Spleen (tissue), 11 donors: ENCODE results near the gene MCM3AP. TPM values are rescaled to one million over a fixed set of nuclear protein-coding genes. Genes with fewer than 3 reads are reported as not detected.

Source experiments
- DNase-seq: peaks from one replicate; pipeline ENCODE4 v3.0.0-alpha.2; 2020
- H3K27ac ChIP-seq, 8 donors: fragments of 200-600 bp; sonication (generic) in 7 of 8; 1 replicate in 4 of 8; 2 replicates in 4 of 8; pipeline versions ENCODE4 v1.5.0 to v1.8.0; 2016 to 2021; ENCODE audit warnings: inconsistent platforms in 4 of 8, mild to moderate bottlenecking in 4 of 8, moderate library complexity in 1 of 8
- H3K27me3 ChIP-seq, 7 donors: fragments of 200-600 bp; sonication (generic) in 6 of 7; replicated peaks in 1 of 7; 1 replicate in 4 of 7; 2 replicates in 3 of 7; pipeline versions ENCODE4 v1.5.0 to v1.8.0; 2016 to 2021; ENCODE audit warnings: inconsistent platforms in 3 of 7, mild to moderate bottlenecking in 1 of 7
- H3K36me3 ChIP-seq, 6 donors: fragments of 200-600 bp; sonication (generic) in 5 of 6; 1 replicate in 4 of 6; 2 replicates in 2 of 6; pipeline versions ENCODE4 v1.5.0 to v1.8.0; 2016 to 2021; ENCODE audit warnings: inconsistent platforms in 2 of 6
- H3K4me1 ChIP-seq, 6 donors: fragments of 200-600 bp; sonication (generic) in 5 of 6; 1 replicate in 3 of 6; 2 replicates in 3 of 6; pipeline versions ENCODE4 v1.5.0 to v1.8.0; 2016 to 2021; ENCODE audit warnings: inconsistent platforms in 3 of 6
- H3K4me3 ChIP-seq, 8 donors: fragments of 200-600 bp; sonication (generic) in 7 of 8; 1 replicate in 4 of 8; 2 replicates in 4 of 8; pipeline versions ENCODE4 v1.5.0 to v1.8.0; 2016 to 2021; ENCODE audit warnings: inconsistent platforms in 4 of 8, mild to moderate bottlenecking in 4 of 8, moderate library complexity in 2 of 8
- H3K9me3 ChIP-seq, 8 donors: fragments of 200-600 bp; sonication (generic) in 7 of 8; 1 replicate in 4 of 8; 2 replicates in 4 of 8; pipeline versions ENCODE4 v1.5.0 to v1.8.0; 2016 to 2021; ENCODE audit warnings: inconsistent platforms in 4 of 8
- CTCF ChIP-seq, 11 experiments: fragments of 200-600 bp in 7 of 11; fragments of 450-650 bp in 4 of 11; sonication (generic) in 4 of 11; IDR thresholded peaks in 8 of 11; conservative IDR thresholded peaks in 3 of 11; 1 replicate in 7 of 11; 2 replicates in 4 of 11; pipeline versions ENCODE4 v1.4.0 to v1.8.0; 2016 to 2021; ENCODE audit warnings: antibody characterized with exemption in 11 of 11, inconsistent platforms in 4 of 11, mild to moderate bottlenecking in 1 of 11
- POLR2A ChIP-seq, 3 donors: fragments of 450-650 bp; IDR thresholded peaks; one replicate each; pipeline ENCODE4 v1.5.1; 2017; ENCODE audit warnings: antibody characterized with exemption in 3 of 3, mild to moderate bottlenecking in 1 of 3
- POLR2AphosphoS5 ChIP-seq, 3 donors: sonication (generic); formaldehyde crosslinking; IDR thresholded peaks; one replicate each; pipeline ENCODE4 v1.5.1; 2017; ENCODE audit warnings: antibody characterized with exemption in 3 of 3
- WGBS, 5 donors: extraction: QIAGEN DNeasy Blood & Tissue Kit in 3 of 5; methylation state at CpG; one replicate each; pipeline versions ENCODE4 v1.1.5 to v1.1.7; 2013 to 2018; 5-methylcytosine and 5-hydroxymethylcytosine counted together
- intact Hi-C: fragments of 100-400 bp; cut with DNase I; formaldehyde crosslinking; loops from one replicate; pipeline ENCODE4 v1.15.0; 2023; ENCODE audit warnings: low total_unique reads
- polyA plus RNA-seq, 3 donors: library from polyadenylated mRNA; stranded (reverse); fragments of 200-250 nt; gene quantifications; one replicate each; pipeline ENCODE4 v1.2.1, GENCODE V29; 2013
- total RNA-seq, 7 donors: library from RNA; depleted of rRNA in 3 of 7; stranded (reverse); fragments of >200 nt in 3 of 7; fragmentation: NEBNext Ultra II Directional in 4 of 7; extraction: Animal tissue kit (Norgen Biotek cat#: 25700) in 4 of 7; gene quantifications; one replicate each; pipeline versions ENCODE4 v1.1.0 to v1.2.1, GENCODE V29; 2016 to 2021
- donor health status: healthy with polysubstance abuse.
- donor health status: DM: no; HTN: no; CAD: no; lungs with moderate emphysema.
- donor health status: DM: no; HTN: no; CAD: no.
- donor health status: Bipolar disorder and iron deficiency.
- donor health status: healthy.
- donor health status: DM: no; HTN: no; CAD: no.
- donor health status: DM: yes; HTN: yes; CAD: no.

The MCM3AP gene
- total and polyA plus RNA-seq, 10 donors, result 35.2 to 144 (median 103) TPM

DNA sequence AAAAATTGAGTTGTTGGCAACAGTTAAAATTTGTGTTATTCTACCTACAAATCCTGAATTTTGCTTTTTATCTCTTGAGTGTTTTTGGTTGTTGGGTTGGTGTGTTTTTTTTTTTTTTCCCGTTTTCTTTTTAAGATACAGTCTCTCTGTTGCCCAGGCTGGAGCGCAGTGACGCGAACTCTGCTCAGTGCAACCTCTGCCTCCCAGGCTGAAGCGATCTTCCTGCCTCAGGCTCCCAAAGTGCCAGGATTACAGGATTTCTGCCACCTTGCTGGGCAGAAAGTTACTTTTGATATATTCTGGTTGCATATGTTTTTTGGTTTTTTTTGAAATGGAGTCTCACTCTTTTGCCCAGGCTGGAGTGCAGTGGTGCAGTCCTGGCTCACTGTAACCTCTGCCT, 42.7 kb upstream of the MCM3AP start:
- TF ChIP-seq POLR2A (IDR thresholded peaks at IDR 0.05), result no peak
- TF ChIP-seq POLR2AphosphoS5 (IDR thresholded peaks at IDR 0.05), result no peak
- TF ChIP-seq CTCF (IDR thresholded peaks at IDR 0.05 in 8 of 11, conservative IDR thresholded peaks at IDR 0.05 in 3 of 11), result no peak
- Histone ChIP-seq H3K27me3 (no peaks in the 10 kb centered on the region), H3K4me1 (peaks cover 6 to 28% (median 17%) of the 10 kb centered on the region in 6 donors), H3K9me3 (no peaks in the 10 kb centered on the region), H3K36me3 (peaks cover 0 to 66% (median 16%) of the 10 kb centered on the region in 6 donors), H3K27ac (no peak overlapping the region), H3K4me3 (no peak overlapping the region)
- no peak for DNase-seq
- 77 to 89% (median 79%) methylated on average over 5 of the region's 5 CpGs for WGBS, 5 donors
- intact Hi-C loops, result loop anchor here (5.0 kb wide), 1 partner anchor 41 kb away; the partner anchor contains the start of genes MCM3AP and YBEY

DNA sequence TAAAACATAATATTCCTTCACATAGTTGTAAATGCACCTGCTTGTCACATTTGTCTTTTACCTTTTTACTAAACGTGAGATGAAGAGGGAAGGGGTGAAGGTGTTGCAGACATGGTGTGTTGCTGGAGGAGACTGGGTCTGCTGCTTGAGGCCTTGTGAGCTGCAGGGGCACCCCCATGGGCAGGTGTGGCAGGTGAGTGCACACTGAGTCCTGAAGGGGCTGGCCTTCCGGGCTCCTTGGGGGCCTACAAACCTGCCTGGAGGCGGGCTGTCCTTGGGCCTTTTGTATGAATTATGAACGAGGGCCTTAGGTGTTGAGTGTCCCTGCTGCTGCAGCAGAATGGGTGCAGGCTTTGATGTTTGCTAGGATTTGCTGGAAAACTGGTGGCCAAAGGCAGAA, 42.3 kb upstream of the MCM3AP start:
- Histone ChIP-seq H3K36me3 (peaks cover 0 to 62% (median 16%) of the 10 kb centered on the region in 6 donors), H3K27ac (no peak overlapping the region), H3K9me3 (no peaks in the 10 kb centered on the region), H3K4me1 (peaks cover 9 to 33% (median 21%) of the 10 kb centered on the region in 6 donors), H3K4me3 (no peak overlapping the region), H3K27me3 (no peaks in the 10 kb centered on the region)
- no peak for DNase-seq
- WGBS, 5 donors, result 74 to 96% (median 87%) methylated on average over 4 of the region's 4 CpGs
- TF ChIP-seq CTCF (IDR thresholded peaks at IDR 0.05 in 8 of 11, conservative IDR thresholded peaks at IDR 0.05 in 3 of 11) (no peak), POLR2AphosphoS5 (IDR thresholded peaks at IDR 0.05) (no peak), POLR2A (IDR thresholded peaks at IDR 0.05) (no peak)
- intact Hi-C loops, result loop anchor here (5.0 kb wide), 1 partner anchor 40 kb away; the partner anchor contains the start of genes MCM3AP and YBEY

DNA sequence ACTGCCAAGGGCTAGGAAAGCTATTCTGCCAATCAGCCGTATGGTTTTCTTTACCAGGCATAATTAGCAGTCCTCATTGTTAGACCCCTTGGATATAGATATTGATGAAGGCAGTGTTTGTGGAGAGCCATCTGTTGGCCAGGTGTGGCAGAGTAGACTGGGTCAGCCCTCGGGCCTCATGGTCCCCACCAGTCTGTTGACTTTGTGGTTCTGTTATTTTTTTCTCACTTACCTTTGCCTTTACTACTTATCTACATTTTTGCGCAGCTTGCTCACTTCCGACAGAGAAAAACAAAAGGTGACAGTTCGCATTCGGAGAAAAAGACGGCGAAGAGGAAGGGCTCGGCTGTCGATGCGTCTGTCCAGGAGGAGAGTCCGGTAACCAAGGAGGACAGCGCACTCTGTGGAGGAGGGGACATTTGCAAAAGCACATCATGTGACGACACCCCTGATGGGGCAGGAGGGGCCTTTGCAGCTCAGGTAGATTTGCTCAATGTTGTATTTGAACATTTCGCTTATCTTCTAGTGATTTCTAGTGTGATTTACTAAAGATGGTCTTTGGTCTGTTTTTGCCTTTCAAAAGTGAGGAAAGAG, 40.8 kb upstream of the MCM3AP start:
- Histone ChIP-seq H3K27me3 (no peaks in the 10 kb centered on the region), H3K27ac (peak overlapping the region in 1 of 8 donors; percentile 100), H3K9me3 (no peaks in the 10 kb centered on the region), H3K4me1 (peaks cover 15 to 48% (median 32%) of the 10 kb centered on the region in 6 donors), H3K36me3 (peaks cover 0 to 47% (median 14%) of the 10 kb centered on the region in 6 donors), H3K4me3 (no peak overlapping the region)
- intact Hi-C loops, result loop anchor here (5.0 kb wide), 1 partner anchor 39 kb away; the partner anchor contains the start of genes MCM3AP and YBEY
- 94 to 96% (median 95%) methylated on average over 15 of the region's 15 CpGs for WGBS, 5 donors
- TF ChIP-seq POLR2A (IDR thresholded peaks at IDR 0.05), result no peak
- TF ChIP-seq POLR2AphosphoS5 (IDR thresholded peaks at IDR 0.05), result no peak
- TF ChIP-seq CTCF (IDR thresholded peaks at IDR 0.05 in 8 of 11, conservative IDR thresholded peaks at IDR 0.05 in 3 of 11), result no peak
- no peak for DNase-seq
